Measurements from ENCODE around the gene PEA15.

DNA sequence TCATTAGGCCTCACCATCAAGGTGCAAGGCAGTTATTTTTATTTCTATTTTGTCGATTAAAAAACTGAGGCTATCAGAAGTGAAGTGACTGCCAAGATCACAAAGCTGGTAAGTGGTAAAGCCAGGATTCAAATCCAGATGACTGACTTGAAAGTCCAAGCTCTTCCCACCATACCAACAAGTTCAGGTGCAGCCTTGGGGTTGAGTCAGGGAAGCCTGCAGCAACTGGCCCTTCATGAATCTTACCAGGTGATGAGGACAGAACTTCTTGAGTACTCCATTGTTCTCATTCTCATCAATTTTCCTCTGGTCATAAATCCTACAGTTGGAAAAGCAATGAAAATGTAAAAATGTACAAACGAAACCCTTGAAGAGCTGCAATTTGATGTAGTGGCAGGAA is 20.2 kb downstream of the PEA15 start:
- TF ChIP-seq, protein P1, sequence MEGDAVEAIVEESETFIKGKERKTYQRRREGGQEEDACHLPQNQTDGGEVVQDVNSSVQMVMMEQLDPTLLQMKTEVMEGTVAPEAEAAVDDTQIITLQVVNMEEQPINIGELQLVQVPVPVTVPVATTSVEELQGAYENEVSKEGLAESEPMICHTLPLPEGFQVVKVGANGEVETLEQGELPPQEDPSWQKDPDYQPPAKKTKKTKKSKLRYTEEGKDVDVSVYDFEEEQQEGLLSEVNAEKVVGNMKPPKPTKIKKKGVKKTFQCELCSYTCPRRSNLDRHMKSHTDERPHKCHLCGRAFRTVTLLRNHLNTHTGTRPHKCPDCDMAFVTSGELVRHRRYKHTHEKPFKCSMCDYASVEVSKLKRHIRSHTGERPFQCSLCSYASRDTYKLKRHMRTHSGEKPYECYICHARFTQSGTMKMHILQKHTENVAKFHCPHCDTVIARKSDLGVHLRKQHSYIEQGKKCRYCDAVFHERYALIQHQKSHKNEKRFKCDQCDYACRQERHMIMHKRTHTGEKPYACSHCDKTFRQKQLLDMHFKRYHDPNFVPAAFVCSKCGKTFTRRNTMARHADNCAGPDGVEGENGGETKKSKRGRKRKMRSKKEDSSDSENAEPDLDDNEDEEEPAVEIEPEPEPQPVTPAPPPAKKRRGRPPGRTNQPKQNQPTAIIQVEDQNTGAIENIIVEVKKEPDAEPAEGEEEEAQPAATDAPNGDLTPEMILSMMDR (IDR thresholded peaks at IDR 0.05 in 2 of 3, conservative IDR thresholded peaks at IDR 0.05 in 1 of 3; ENCODE audit: borderline replicate concordance in 1 of 3, insufficient read depth in 1 of 3, low read depth in 2 of 3, low read length in 2 of 3): no peak
- TF ChIP-seq YY1 (IDR thresholded peaks at IDR 0.05; ENCODE audit: extremely low read depth, insufficient replicate concordance, low read depth, low read length): no peak
- TF ChIP-seq POLR2A (IDR thresholded peaks at IDR 0.05; ENCODE audit: borderline replicate concordance, extremely low read depth, insufficient read depth, insufficient read length): no peak
- no peak for TF ChIP-seq RAD21 (IDR thresholded peaks at IDR 0.05; ENCODE audit: low read depth)
- TF ChIP-seq EZH2 (IDR thresholded peaks at IDR 0.05): no peak
- TF ChIP-seq, protein P2, sequence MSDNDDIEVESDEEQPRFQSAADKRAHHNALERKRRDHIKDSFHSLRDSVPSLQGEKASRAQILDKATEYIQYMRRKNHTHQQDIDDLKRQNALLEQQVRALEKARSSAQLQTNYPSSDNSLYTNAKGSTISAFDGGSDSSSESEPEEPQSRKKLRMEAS (IDR thresholded peaks at IDR 0.05): no peak
- TF ChIP-seq CEBPB (IDR thresholded peaks at IDR 0.05; ENCODE audit: low read depth): no peak
